GM21381 (cell line): ENCODE data around the gene CHTOP.
"Not testable (repeated sequence)": the region's sequence is repeated elsewhere in the genome, so short reads cannot be mapped to it uniquely, and the experiment has no call there.

Experiments
- ATAC-seq: cut with Tn5 transposase; IDR thresholded peaks from one replicate; pipeline ENCODE4 v1.9.1; 2021; ENCODE audit warnings: mild to moderate bottlenecking, moderate library complexity; ENCODE audit not compliant: unreplicated experiment

CHTOP gene

GRCh38 chr1:153631047-153632022, 2.5 kb upstream of the CHTOP start:
- no peak for ATAC-seq

- ATAC-seq = no peak
Measured at GRCh38 chr1:153633161-153633753, 609 bp upstream of the CHTOP start.

- no peak for ATAC-seq
Measured at GRCh38 chr1:153635872-153636271, 2.0 kb downstream of the CHTOP start.

- ATAC-seq = no peak
Measured at GRCh38 chr1:153636312-153636711, 2.4 kb downstream of the CHTOP start.

- ATAC-seq = no peak
Measured at GRCh38 chr1:153638261-153638660, 4.4 kb downstream of the CHTOP start.

GRCh38 chr1:153639280-153639679, 5.4 kb downstream of the CHTOP start:
- no peak for ATAC-seq

- ATAC-seq = not testable (repeated sequence)
Measured at GRCh38 chr1:153640213-153640612, 6.3 kb downstream of the CHTOP start.

- ATAC-seq = no peak
Measured at GRCh38 chr1:153640861-153641260, 7.0 kb downstream of the CHTOP start.

- ATAC-seq = no peak
Measured at GRCh38 chr1:153642161-153642560, 8.3 kb downstream of the CHTOP start.

- no peak for ATAC-seq
Measured at GRCh38 chr1:153643100-153643499, 9.2 kb downstream of the CHTOP start.

- ATAC-seq = no peak
Measured at GRCh38 chr1:153643816-153644215, 9.9 kb downstream of the CHTOP start.

GRCh38 chr1:153646672-153647345, 12.9 kb downstream of the CHTOP start:
- no peak for ATAC-seq

- ATAC-seq = no peak
Measured at GRCh38 chr1:153647346-153647714, 13.5 kb downstream of the CHTOP start.

GRCh38 chr1:153648000-153648643, 14.3 kb downstream of the CHTOP start:
- no peak for ATAC-seq

GRCh38 chr1:153649137-153649862, 15.4 kb downstream of the CHTOP start:
- no peak for ATAC-seq

GRCh38 chr1:153649863-153650235, 16.0 kb downstream of the CHTOP start:
- ATAC-seq = no peak

GRCh38 chr1:153651771-153652170, 17.9 kb downstream of the CHTOP start:
- no peak for ATAC-seq

GRCh38 chr1:153652805-153653500, 19.1 kb downstream of the CHTOP start:
- ATAC-seq = no peak

- ATAC-seq = no peak
Measured at GRCh38 chr1:153655333-153655732, 21.5 kb downstream of the CHTOP start.
